Peyer's patch (tissue), 4 donors: ENCODE data around the gene DRAM2. TPM values are rescaled to one million over a fixed set of nuclear protein-coding genes. Genes with fewer than 3 reads are reported as not detected.

Source experiments
- DNase-seq, 3 donors: peaks; one replicate each; pipeline ENCODE4 v3.0.0-alpha.2; 2017 to 2019
- H3K27ac ChIP-seq, 4 donors: fragments of 200-600 bp; sonication (generic); one replicate each; pipeline ENCODE4 v1.5.1; 2016 to 2019
- H3K27me3 ChIP-seq, 2 donors: fragments of 200-600 bp; sonication (generic); one replicate each; pipeline ENCODE4 v1.5.1; 2019
- H3K36me3 ChIP-seq, 3 donors: fragments of 200-600 bp; sonication (generic); one replicate each; pipeline ENCODE4 v1.5.1; 2016 to 2019
- H3K4me1 ChIP-seq, 4 donors: fragments of 200-600 bp; sonication (generic); one replicate each; pipeline ENCODE4 v1.5.1; 2016 to 2019
- H3K4me3 ChIP-seq, 4 donors: fragments of 200-600 bp; sonication (generic); 1 replicate in 3 of 4; 2 replicates in 1 of 4; pipeline ENCODE4 v1.5.1; 2016 to 2019; ENCODE audit warnings: mild to moderate bottlenecking in 1 of 4
- H3K9me3 ChIP-seq, 4 donors: fragments of 200-600 bp; sonication (generic); one replicate each; pipeline ENCODE4 v1.5.1; 2016 to 2019; ENCODE audit warnings: mild to moderate bottlenecking in 1 of 4
- POLR2A ChIP-seq, 2 donors: fragments of 450-650 bp; IDR thresholded peaks; one replicate each; pipeline ENCODE4 v1.5.1; 2017; ENCODE audit warnings: antibody characterized with exemption in 2 of 2, mild to moderate bottlenecking in 2 of 2, moderate library complexity in 2 of 2
- total RNA-seq, 4 donors: library from RNA; depleted of rRNA; stranded (reverse); fragments of >200 nt; gene quantifications; one replicate each; pipeline ENCODE4 v1.1.0, GENCODE V29; 2016
- TF ChIP-seq, protein P1 (sequence below), 6 experiments: fragments of 450-650 bp in 4 of 6; fragments of 200-600 bp in 2 of 6; sonication (generic) in 1 of 6; IDR thresholded peaks; one replicate each; pipeline ENCODE4 v1.5.1; 2017 to 2019; ENCODE audit warnings: antibody characterized with exemption in 6 of 6, mild to moderate bottlenecking in 3 of 6, moderate library complexity in 1 of 6

DRAM2 gene
- total RNA-seq, 4 donors from 2014 or later = 28.9 to 64.2 (median 48.5) TPM

- H3K9me3 ChIP-seq = no peaks in the 10 kb centered on the region
- H3K36me3 ChIP-seq = peaks cover 0 to 48% (median 0%) of the 10 kb centered on the region in 3 donors
- H3K27me3 ChIP-seq = no peaks in the 10 kb centered on the region
- no peak for DNase-seq
- no peak for TF ChIP-seq POLR2A (IDR thresholded peaks at IDR 0.05)
- TF ChIP-seq, protein P1, sequence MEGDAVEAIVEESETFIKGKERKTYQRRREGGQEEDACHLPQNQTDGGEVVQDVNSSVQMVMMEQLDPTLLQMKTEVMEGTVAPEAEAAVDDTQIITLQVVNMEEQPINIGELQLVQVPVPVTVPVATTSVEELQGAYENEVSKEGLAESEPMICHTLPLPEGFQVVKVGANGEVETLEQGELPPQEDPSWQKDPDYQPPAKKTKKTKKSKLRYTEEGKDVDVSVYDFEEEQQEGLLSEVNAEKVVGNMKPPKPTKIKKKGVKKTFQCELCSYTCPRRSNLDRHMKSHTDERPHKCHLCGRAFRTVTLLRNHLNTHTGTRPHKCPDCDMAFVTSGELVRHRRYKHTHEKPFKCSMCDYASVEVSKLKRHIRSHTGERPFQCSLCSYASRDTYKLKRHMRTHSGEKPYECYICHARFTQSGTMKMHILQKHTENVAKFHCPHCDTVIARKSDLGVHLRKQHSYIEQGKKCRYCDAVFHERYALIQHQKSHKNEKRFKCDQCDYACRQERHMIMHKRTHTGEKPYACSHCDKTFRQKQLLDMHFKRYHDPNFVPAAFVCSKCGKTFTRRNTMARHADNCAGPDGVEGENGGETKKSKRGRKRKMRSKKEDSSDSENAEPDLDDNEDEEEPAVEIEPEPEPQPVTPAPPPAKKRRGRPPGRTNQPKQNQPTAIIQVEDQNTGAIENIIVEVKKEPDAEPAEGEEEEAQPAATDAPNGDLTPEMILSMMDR (IDR thresholded peaks at IDR 0.05) = no peak
- no peak overlapping the region for H3K4me3 ChIP-seq
- peaks cover 0 to 6% (median 0%) of the 10 kb centered on the region in 4 donors for H3K4me1 ChIP-seq
- no peak overlapping the region for H3K27ac ChIP-seq
Observed at GRCh38 chr1:111148376-111148881, 8.5 kb upstream of the DRAM2 start.

GRCh38 chr1:111147948-111148347, 8.1 kb upstream of the DRAM2 start:
- H3K9me3 ChIP-seq = no peaks in the 10 kb centered on the region
- DNase-seq = no peak
- H3K4me3 ChIP-seq = no peak overlapping the region
- peaks cover 0 to 6% (median 0%) of the 10 kb centered on the region in 4 donors for H3K4me1 ChIP-seq
- no peaks in the 10 kb centered on the region for H3K27me3 ChIP-seq
- H3K27ac ChIP-seq = no peak overlapping the region
- H3K36me3 ChIP-seq = peaks cover 0 to 43% (median 0%) of the 10 kb centered on the region in 3 donors
- TF ChIP-seq POLR2A (IDR thresholded peaks at IDR 0.05) = no peak
- TF ChIP-seq, protein P1 (IDR thresholded peaks at IDR 0.05) = no peak

GRCh38 chr1:111145963-111146768, 6.3 kb upstream of the DRAM2 start:
- no peak for DNase-seq
- Histone ChIP-seq H3K36me3 (peaks cover 0 to 33% (median 0%) of the 10 kb centered on the region in 3 donors), H3K9me3 (no peaks in the 10 kb centered on the region), H3K4me1 (peaks cover 0 to 16% (median 8%) of the 10 kb centered on the region in 4 donors), H3K4me3 (no peak overlapping the region), H3K27ac (no peak overlapping the region), H3K27me3 (no peaks in the 10 kb centered on the region)
- TF ChIP-seq, protein P1 (IDR thresholded peaks at IDR 0.05) = no peak
- TF ChIP-seq POLR2A (IDR thresholded peaks at IDR 0.05) = no peak

GRCh38 chr1:111145542-111145941, 5.6 kb upstream of the DRAM2 start:
- Histone ChIP-seq H3K27me3 (no peaks in the 10 kb centered on the region), H3K36me3 (peaks cover 0 to 27% (median 0%) of the 10 kb centered on the region in 3 donors), H3K9me3 (no peaks in the 10 kb centered on the region), H3K4me3 (no peak overlapping the region), H3K4me1 (peaks cover 0 to 21% (median 9%) of the 10 kb centered on the region in 4 donors), H3K27ac (no peak overlapping the region)
- no peak for TF ChIP-seq POLR2A (IDR thresholded peaks at IDR 0.05)
- TF ChIP-seq, protein P1 (IDR thresholded peaks at IDR 0.05) = no peak
- DNase-seq = no peak

DNA sequence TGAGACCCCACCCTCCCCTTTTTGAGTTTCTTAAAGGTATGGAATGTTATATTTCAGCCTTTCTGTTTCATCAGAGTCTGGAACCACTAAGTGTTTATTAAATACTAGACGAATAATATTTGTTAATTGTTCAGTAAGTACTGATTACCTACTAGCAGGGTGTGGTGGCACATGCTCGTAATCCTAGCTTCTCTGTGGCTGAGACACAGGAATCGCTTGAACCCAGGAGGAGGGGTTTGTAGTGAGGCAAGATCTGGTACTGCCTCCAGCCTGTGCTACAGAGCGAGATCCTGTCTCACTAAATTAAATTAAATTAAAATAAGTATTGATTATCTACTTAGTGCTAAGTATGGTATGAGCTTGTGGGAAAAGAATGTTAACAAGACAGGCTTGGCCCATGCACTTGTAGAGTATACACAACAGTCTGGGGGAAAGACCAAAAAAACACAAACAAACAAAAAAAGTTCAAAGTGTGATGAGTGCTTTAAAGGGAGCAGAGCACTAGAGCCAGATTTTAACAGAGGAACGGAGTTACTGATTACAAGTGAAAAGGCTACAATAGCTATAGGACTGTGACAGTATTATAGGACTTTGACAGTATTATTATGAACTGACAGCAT, 2.6 kb upstream of the DRAM2 start:
- H3K36me3 ChIP-seq = no peaks in the 10 kb centered on the region
- no peak overlapping the region for H3K4me3 ChIP-seq
- no peaks in the 10 kb centered on the region for H3K27me3 ChIP-seq
- no peak overlapping the region for H3K27ac ChIP-seq
- peaks cover 0 to 28% (median 9%) of the 10 kb centered on the region in 4 donors for H3K4me1 ChIP-seq
- TF ChIP-seq POLR2A (IDR thresholded peaks at IDR 0.05) = no peak
- TF ChIP-seq, protein P1 (IDR thresholded peaks at IDR 0.05) = no peak
- DNase-seq = no peak
- H3K9me3 ChIP-seq = no peaks in the 10 kb centered on the region
